GM18867 (cell line): ENCODE data around the gene ZNF438.
"Not testable (repeated sequence)": the region's sequence is repeated elsewhere in the genome, so short reads cannot be mapped to it uniquely, and the experiment has no call there.

Experiments
- ATAC-seq: cut with Tn5 transposase; IDR thresholded peaks from one replicate; pipeline ENCODE4 v1.9.1; 2021; ENCODE audit warnings: mild to moderate bottlenecking, moderate library complexity; ENCODE audit not compliant: unreplicated experiment

Gene ZNF438

GRCh38 chr10:30901487-30901886 is 130.2 kb downstream of the ZNF438 start:
- ATAC-seq, result not testable (repeated sequence)

GRCh38 chr10:30898964-30899363 is 132.7 kb downstream of the ZNF438 start:
- ATAC-seq, result no peak

- no peak for ATAC-seq
Observed at GRCh38 chr10:30897547-30897946, 134.1 kb downstream of the ZNF438 start.

GRCh38 chr10:30897048-30897447 is 134.6 kb downstream of the ZNF438 start:
- ATAC-seq, result no peak

- ATAC-seq, result no peak
Observed at GRCh38 chr10:30894221-30894620, 137.4 kb downstream of the ZNF438 start.

GRCh38 chr10:30893208-30893607 is 138.5 kb downstream of the ZNF438 start:
- no peak for ATAC-seq

GRCh38 chr10:30887839-30888238 is 143.8 kb downstream of the ZNF438 start:
- ATAC-seq, result no peak

- ATAC-seq, result no peak
Observed at GRCh38 chr10:30885423-30885822, 146.2 kb downstream of the ZNF438 start.

- no peak for ATAC-seq
Observed at GRCh38 chr10:30883751-30884150, 147.9 kb downstream of the ZNF438 start.

GRCh38 chr10:30883116-30883515 is 148.5 kb downstream of the ZNF438 start:
- no peak for ATAC-seq

- no peak for ATAC-seq
Observed at GRCh38 chr10:30882281-30882680, 149.4 kb downstream of the ZNF438 start.

- ATAC-seq, result no peak
Observed at GRCh38 chr10:30878920-30879319, 152.7 kb downstream of the ZNF438 start.

- ATAC-seq, result no peak
Observed at GRCh38 chr10:30877111-30877510, 154.6 kb downstream of the ZNF438 start.

GRCh38 chr10:30873411-30873810 is 158.3 kb downstream of the ZNF438 start:
- no peak for ATAC-seq

GRCh38 chr10:30870896-30871295 is 160.8 kb downstream of the ZNF438 start:
- ATAC-seq, result no peak

- ATAC-seq, result no peak
Observed at GRCh38 chr10:30869566-30869965, 162.1 kb downstream of the ZNF438 start.

- ATAC-seq, result no peak
Observed at GRCh38 chr10:30868611-30869010, 163.1 kb downstream of the ZNF438 start.

- no peak for ATAC-seq
Observed at GRCh38 chr10:30866896-30867295, 164.8 kb downstream of the ZNF438 start.

- ATAC-seq, result no peak
Observed at GRCh38 chr10:30865141-30865926, 166.3 kb downstream of the ZNF438 start.

- ATAC-seq, result no peak
Observed at GRCh38 chr10:30863516-30864210, 168.0 kb downstream of the ZNF438 start.

GRCh38 chr10:30862486-30862885 is 169.2 kb downstream of the ZNF438 start:
- no peak for ATAC-seq

GRCh38 chr10:30861976-30862375 is 169.7 kb downstream of the ZNF438 start:
- ATAC-seq, result no peak
